HG02970 (cell line): ENCODE results near the gene MMP25.
A peak's percentile ranks its signal among the peaks of the same experiment; 100 is the strongest.

Experiments used
- ATAC-seq: cut with Tn5 transposase; IDR thresholded peaks from one replicate; pipeline ENCODE4 v1.9.1; 2021; ENCODE audit warnings: mild to moderate bottlenecking, moderate library complexity, moderate number of reproducible peaks; ENCODE audit not compliant: unreplicated experiment, low FRiP score

MMP25 gene

GRCh38 chr16:3088925-3089716, 42.8 kb downstream of the MMP25 start:
- ATAC-seq, result no peak

- no peak for ATAC-seq
These were observed 43.6 kb downstream of the MMP25 start for GRCh38 chr16:3089717-3090592.

GRCh38 chr16:3091551-3091950, 45.2 kb downstream of the MMP25 start:
- ATAC-seq, result no peak

- no peak for ATAC-seq
These were observed 46.2 kb downstream of the MMP25 start for GRCh38 chr16:3092501-3092941.

- ATAC-seq, result no peak
These were observed 48.1 kb downstream of the MMP25 start for GRCh38 chr16:3094289-3095027.

GRCh38 chr16:3095869-3096268, 49.5 kb downstream of the MMP25 start:
- peak; percentile 43 for ATAC-seq

- ATAC-seq, result no peak
These were observed 50.0 kb downstream of the MMP25 start for GRCh38 chr16:3096362-3096761.

GRCh38 chr16:3097266-3097665, 50.9 kb downstream of the MMP25 start:
- ATAC-seq, result no peak

GRCh38 chr16:3098459-3099394, 52.4 kb downstream of the MMP25 start, which contains the start of gene ZSCAN10:
Gene ZSCAN10, minus strand, starts transcription at chr16:3099294. Its CDS starts 6,357 bp downstream, at chr16:3092937.
- ATAC-seq, result no peak

- no peak for ATAC-seq
These were observed 53.0 kb downstream of the MMP25 start for GRCh38 chr16:3099395-3099731.

- ATAC-seq, result peak; percentile 50
These were observed 53.6 kb downstream of the MMP25 start for GRCh38 chr16:3099732-3100499.

- ATAC-seq, result no peak
These were observed 54.9 kb downstream of the MMP25 start for GRCh38 chr16:3101018-3101840.

- no peak for ATAC-seq
These were observed 55.6 kb downstream of the MMP25 start for GRCh38 chr16:3101841-3102470.

- peak; percentile 85 for ATAC-seq
These were observed 60.0 kb downstream of the MMP25 start for GRCh38 chr16:3106205-3106928.
